ENCODE data around the gene LRPAP1.

Gene LRPAP1

GRCh38 chr4:3472411-3473141 lies 59.6 kb downstream of the LRPAP1 start:
- DNase-seq (ENCODE audit: low read depth): no peak
- no peak for TF ChIP-seq CTCF (IDR thresholded peaks at IDR 0.05; ENCODE audit: insufficient read depth, low read depth, low read length, missing control alignments)
- H3K4me3 ChIP-seq (ENCODE audit: low read depth, low read length): no peak overlapping the region

- DNase-seq (ENCODE audit: low read depth): no peak
- no peak overlapping the region for H3K4me3 ChIP-seq (ENCODE audit: low read depth, low read length)
- no peak for TF ChIP-seq CTCF (IDR thresholded peaks at IDR 0.05; ENCODE audit: insufficient read depth, low read depth, low read length, missing control alignments)
Observed at GRCh38 chr4:3471886-3472285, 60.3 kb downstream of the LRPAP1 start.

GRCh38 chr4:3471098-3471760 lies 61.0 kb downstream of the LRPAP1 start:
- no peak overlapping the region for H3K4me3 ChIP-seq (ENCODE audit: low read depth, low read length)
- no peak for TF ChIP-seq CTCF (IDR thresholded peaks at IDR 0.05; ENCODE audit: insufficient read depth, low read depth, low read length, missing control alignments)
- DNase-seq (ENCODE audit: low read depth): no peak

GRCh38 chr4:3470244-3471097 lies 61.8 kb downstream of the LRPAP1 start:
- TF ChIP-seq CTCF (IDR thresholded peaks at IDR 0.05; ENCODE audit: insufficient read depth, low read depth, low read length, missing control alignments): no peak
- DNase-seq (ENCODE audit: low read depth): no peak
- no peak overlapping the region for H3K4me3 ChIP-seq (ENCODE audit: low read depth, low read length)

GRCh38 chr4:3469386-3470243 lies 62.6 kb downstream of the LRPAP1 start:
- DNase-seq (ENCODE audit: low read depth): no peak
- no peak for TF ChIP-seq CTCF (IDR thresholded peaks at IDR 0.05; ENCODE audit: insufficient read depth, low read depth, low read length, missing control alignments)
- no peak overlapping the region for H3K4me3 ChIP-seq (ENCODE audit: low read depth, low read length)

- TF ChIP-seq CTCF (IDR thresholded peaks at IDR 0.05; ENCODE audit: insufficient read depth, low read depth, low read length, missing control alignments): no peak
- no peak for DNase-seq (ENCODE audit: low read depth)
- H3K4me3 ChIP-seq (ENCODE audit: low read depth, low read length): no peak overlapping the region
Observed at GRCh38 chr4:3468804-3469203, 63.4 kb downstream of the LRPAP1 start.
